CD4-positive, alpha-beta T cell treated with Interferon gamma for 1 hour (primary cell): ENCODE measurements around the gene GPBP1L1.
"Not testable (repeated sequence)": the region's sequence is repeated elsewhere in the genome, so short reads cannot be mapped to it uniquely, and the experiment has no call there.

Experiments used
- DNase-seq: peaks from one replicate; pipeline ENCODE4 v3.0.0-alpha.2; 2020

GPBP1L1 gene

GRCh38 chr1:45679123-45679522 is 7.2 kb downstream of the GPBP1L1 start:
- DNase-seq: no peak

DNA sequence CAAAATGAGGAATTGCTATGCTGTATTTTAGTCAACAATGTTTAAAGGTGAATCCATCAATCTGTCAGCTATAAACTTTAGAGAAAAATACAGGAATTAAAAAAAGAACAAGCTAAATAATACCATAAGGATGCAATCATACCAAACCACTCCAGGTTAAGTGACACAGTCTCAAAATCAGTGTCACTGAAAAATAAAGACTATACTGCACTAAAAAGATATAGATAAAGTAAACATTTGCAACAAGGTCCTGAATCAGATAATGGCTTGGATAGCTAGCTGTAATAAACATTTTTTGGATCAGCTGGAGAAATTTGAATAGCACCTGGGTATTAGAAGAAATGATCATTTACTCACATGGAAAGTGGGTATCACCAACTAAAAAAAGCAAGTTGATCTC is 7.8 kb downstream of the GPBP1L1 start:
- DNase-seq: no peak

DNA sequence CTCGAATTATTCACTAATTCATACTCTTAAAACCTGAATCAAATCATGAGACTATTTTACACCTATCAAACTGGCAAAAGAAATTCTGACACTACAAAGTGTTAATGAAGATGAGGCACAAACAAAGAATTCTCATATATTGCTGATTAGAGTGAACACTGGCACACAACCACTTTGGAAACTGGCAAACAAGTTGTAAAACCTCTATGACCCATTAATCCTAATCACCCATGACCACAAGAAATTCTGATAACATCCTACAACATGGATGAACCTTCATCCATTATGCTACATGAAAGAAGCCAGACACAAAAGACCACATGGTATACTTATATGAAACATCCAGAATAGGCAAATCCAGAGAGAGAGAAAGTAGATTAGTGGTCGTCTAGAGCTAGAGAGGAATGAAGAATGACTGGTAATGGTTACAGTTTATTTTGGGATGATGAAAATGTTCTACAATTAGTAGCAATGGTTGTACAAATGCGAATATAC is 8.5 kb downstream of the GPBP1L1 start:
- DNase-seq: no peak

DNA sequence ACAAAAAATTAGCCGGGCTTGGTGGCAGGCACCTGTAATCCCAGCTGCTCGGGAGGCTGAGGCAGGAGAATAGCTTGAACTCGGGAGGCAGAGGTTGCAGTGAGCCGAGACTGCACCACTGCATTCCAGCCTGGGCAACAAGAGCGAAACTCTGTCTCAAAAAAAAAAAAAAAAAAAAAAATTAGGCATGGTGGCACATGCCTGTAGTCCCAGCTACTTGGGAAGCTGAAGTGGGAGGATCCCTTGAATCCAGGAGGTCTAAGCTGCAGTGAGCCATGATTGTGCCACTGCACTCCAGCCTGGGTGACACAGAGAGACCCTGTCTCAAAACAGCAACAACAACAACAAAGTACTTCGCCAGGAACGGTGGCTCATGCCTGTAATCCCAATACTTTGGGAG is 9.8 kb downstream of the GPBP1L1 start:
- not testable (repeated sequence) for DNase-seq

- no peak for DNase-seq
Observed at GRCh38 chr1:45674478-45674877, 11.9 kb downstream of the GPBP1L1 start.

DNA sequence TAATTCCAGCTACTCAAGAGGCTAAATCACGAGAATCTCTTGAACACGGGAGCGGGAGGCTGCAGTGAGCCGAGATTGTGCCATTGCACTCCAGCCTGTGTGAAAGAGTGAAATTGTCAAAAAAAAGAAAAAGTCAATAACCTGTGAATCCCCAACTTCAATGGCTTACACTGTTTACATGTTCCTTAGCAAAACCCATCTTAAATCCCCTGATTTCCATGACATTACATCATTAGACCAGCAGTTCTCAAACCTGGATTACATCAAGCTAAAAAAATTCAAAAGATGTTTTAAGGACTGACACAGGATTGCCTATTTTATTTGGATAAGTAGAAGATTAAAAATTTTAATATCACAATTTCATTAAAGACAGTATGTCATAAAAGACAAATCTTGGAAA is 12.4 kb downstream of the GPBP1L1 start:
- DNase-seq: no peak

DNA sequence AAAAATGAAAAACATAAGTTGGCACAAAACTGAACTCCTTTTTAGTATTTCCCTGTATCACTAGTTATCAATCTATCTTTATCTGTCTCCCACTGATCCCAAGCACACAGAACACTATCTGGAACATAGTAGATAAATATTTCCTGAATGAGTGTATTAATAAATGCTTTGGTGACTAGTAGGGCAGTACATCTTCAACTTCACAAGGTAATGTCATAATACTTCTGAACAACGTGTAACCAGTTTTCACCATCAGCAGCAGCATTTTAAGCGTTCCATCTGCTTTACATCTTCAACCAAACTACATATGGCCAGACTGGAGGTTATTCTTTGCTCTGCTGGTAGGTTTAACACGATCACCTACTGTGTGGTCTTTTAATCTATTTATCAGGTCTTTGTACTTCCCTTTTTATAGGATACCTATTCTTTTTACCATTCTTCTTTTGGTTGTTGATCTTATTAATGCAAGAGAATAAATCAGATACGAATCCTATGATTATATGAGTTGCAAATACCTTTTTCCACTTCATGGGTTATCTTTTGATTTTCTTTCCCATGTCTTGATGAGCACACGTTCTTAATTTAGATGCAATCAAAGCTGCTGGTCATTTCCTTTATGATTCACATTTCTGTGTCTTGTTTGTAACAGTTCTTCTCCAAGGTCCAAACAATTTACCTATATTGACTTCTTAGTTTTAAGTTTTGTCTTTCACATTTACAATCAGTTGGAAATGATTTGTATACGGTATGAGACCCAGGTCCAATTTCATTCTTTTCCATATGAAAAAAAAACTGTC is 16.3 kb downstream of the GPBP1L1 start:
- DNase-seq: no peak

DNA sequence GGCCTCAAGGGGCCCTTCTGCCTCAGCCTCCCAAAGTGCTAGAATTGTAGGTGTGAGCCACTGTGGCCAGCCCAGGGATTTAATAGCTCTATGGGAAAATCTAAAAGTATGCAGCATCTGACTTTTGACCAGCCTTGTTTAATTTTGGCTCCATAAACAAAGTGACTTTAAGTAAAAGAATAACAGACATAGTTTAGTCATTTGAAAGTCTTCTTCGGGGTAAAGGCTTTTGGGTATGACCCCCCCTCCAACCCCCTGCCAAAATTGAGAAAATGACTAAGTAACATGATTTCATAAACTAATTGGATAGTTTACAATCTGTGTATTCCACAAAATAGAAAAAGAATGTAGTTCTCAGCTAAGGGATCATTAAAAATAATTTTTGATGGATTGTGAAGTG is 17.0 kb downstream of the GPBP1L1 start:
- no peak for DNase-seq

GRCh38 chr1:45668526-45668925 is 17.8 kb downstream of the GPBP1L1 start:
- no peak for DNase-seq

- DNase-seq: no peak
Observed at GRCh38 chr1:45667321-45668111, 18.8 kb downstream of the GPBP1L1 start.

DNA sequence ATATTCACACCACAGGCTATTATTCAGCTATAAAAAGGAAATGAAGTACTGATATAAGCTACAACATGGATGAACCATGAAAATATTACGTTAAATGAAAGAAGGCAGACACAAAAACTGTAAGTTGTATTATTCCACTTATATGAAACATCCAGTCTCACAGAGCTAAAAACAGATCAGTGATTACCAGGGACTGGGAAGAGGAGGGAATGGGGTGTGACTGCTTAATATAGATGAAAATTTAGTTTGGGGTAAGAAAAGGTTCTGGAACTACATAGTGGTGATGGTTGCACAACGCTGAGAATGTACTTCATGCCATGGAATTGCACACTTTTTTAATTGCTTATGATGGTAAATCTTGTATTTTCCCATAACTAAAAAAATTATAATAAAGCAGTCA is 19.5 kb downstream of the GPBP1L1 start:
- DNase-seq: no peak

- no peak for DNase-seq
Observed at GRCh38 chr1:45660336-45660735, 26.0 kb downstream of the GPBP1L1 start.

DNA sequence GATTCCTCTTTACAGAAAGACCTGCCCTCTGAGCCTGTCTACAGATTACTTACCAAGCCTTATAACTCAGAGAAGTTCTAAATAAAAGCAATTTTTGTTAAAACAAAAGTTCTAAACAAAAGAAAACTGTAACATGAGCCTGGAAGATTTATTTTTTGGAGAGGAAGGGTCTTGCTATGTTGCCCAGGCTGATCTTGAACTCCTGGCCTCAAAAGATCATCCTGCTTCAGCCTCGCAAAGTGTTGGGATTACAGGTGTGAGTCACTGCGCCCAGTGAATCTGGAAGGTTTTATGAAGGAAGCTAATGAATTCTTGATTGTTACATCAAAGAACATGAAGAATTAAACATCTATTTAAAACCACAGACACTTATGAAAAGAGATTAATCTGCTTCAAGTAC is 27.1 kb downstream of the GPBP1L1 start:
- no peak for DNase-seq

DNA sequence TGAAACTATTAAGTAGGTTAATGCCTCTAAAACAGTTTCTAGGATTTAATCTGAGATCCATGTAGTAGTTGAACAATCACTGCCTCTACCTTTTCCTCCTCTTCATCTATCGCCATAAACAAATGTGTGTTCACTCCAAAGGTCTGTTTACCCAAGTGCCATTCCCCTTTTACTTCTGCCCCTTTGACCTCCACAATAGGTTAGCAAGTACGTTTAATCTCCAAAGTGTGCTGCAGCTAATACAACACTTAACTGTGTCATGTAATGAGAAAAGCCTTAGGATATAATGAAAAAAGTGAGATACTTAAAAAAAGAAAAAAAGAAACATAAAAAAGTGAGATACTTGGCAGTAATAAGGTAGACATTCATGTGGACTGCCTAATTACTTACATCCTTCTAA is 28.2 kb downstream of the GPBP1L1 start:
- no peak for DNase-seq

- DNase-seq: no peak
Observed at GRCh38 chr1:45656573-45657226, 29.6 kb downstream of the GPBP1L1 start.

GRCh38 chr1:45654540-45655280 is 31.6 kb downstream of the GPBP1L1 start:
- no peak for DNase-seq

GRCh38 chr1:45647248-45648021 is 38.9 kb downstream of the GPBP1L1 start:
- peak; percentile 18 for DNase-seq

- DNase-seq: no peak
Observed at GRCh38 chr1:45644661-45645060, 41.7 kb downstream of the GPBP1L1 start.

- DNase-seq: no peak
Observed at GRCh38 chr1:45643978-45644377, 42.4 kb downstream of the GPBP1L1 start.

DNA sequence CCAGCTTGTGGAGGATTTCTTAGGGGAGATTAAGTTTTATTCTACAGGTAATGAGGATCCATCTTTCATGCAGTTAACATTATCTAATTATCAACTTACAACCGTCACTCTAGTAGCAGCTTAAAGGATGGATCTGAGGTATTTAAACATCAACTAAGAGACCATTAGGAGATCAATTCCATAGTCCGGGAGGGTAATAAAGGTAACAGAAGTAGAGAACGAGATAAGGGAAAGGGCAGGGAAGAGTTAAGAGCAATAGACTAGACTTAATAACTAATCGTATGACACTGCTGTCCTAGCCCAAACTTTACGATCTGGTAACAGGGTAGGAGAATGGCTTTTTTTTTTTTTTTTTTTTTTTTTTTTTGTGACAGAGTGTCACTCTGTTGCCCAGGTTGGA is 43.0 kb downstream of the GPBP1L1 start:
- DNase-seq: no peak

DNA sequence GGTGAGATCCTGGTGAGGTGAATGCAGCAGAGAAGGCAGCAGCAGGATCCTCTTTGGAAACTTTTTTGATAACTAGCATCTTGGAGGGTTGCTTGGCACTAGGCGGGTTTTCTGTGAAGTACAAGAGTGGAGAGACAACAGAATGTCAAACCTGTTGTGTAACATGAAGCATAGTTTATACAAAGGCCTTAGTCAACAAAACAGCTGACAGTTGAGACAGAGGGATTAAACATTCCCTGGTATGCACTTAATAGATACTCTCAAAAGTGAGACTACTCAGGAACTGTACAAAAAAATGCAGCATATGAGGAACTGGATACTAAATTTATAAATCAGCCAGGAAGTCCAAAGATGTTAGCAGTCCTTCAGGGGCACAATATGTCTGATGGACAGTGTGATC is 46.0 kb downstream of the GPBP1L1 start:
- DNase-seq: no peak

- no peak for DNase-seq
Observed at GRCh38 chr1:45635211-45635610, 51.1 kb downstream of the GPBP1L1 start.
